ENCODE measurements around the gene ZFAND2B.
A peak's percentile ranks its signal among the peaks of the same experiment; 100 is the strongest.

The ZFAND2B gene, protein sequence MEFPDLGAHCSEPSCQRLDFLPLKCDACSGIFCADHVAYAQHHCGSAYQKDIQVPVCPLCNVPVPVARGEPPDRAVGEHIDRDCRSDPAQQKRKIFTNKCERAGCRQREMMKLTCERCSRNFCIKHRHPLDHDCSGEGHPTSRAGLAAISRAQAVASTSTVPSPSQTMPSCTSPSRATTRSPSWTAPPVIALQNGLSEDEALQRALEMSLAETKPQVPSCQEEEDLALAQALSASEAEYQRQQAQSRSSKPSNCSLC

DNA sequence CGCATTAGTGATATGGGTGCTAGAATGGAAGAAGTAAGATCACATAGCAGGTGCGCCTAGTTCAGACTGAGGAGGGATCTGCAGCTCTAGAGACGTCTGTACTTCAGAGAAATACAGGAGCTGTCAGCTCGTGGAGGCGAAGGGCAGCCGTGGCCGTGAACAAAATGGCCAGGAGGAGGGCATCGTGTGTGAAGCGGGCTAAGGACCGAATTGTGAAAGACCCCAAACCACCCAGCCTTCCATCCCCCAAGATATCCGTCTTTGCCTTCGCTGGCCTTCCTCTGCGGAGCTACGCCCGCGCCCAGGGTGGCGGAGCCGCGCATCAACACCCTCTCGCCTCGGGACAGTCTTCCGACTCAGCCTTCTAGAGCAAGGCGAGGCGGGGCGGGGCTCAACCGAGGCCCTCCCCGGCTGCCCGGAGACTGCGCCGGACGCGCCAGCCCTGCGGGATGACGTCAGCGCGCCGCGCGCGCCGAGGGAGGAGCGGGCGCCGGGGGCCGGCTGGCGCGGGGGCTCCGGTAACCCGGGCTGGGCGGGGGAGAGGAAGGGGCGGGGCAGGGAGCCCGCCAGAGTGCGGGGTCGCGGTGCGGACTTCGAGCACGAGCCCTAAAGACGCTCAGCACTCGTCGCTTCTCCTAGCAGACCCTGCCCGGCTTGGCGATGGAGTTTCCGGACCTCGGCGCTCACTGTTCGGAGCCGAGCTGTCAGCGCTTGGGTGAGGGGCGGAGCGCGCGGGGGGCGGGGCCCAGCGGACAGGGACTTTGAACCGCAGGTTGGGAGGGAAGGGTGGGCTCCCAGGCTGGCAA lies at the start of gene ZFAND2B:
Gene ZFAND2B (plus strand): TSS at position 455 of the 806 bp plus-strand sequence. CDS start 206 bp downstream, at position 661.
- peak; percentile 96 for DNase-seq
- in situ Hi-C loops (cut with HindIII; ENCODE audit: low pct_ligation_motif_present, low pct_unique_long_range_greater_than_20kb, low sequenced_read_pairs), result no loop called here

GRCh38 chr2:219157396-219157795 lies 49.2 kb upstream of the ZFAND2B start:
- in situ Hi-C loops (cut with HindIII; ENCODE audit: low pct_ligation_motif_present, low pct_unique_long_range_greater_than_20kb, low sequenced_read_pairs), result no loop called here

GRCh38 chr2:219158025-219158424 lies 48.6 kb upstream of the ZFAND2B start:
- in situ Hi-C loops (cut with HindIII; ENCODE audit: low pct_ligation_motif_present, low pct_unique_long_range_greater_than_20kb, low sequenced_read_pairs), result no loop called here

More at GRCh38 chr2:219157396-219157795, 49.2 kb upstream of the ZFAND2B start:
- DNase-seq, result no peak

DNA sequence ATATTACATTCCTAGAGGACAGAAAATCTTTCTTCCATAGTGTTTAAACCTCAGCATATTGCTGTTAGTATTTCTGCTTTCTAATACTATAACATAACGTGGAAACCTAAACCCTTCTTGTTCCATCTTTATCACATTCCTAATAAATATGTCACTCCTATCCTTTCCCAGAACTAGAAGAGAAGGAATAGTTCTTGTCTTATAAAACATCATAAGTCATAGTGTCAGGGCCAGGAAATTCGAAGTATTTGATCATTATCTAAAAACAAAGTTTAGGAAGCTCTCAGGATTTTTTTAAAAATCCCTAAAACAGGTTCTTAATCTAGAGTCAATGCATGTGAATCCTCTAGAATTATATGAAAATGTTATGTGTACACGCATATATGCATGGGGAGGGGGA lies 48.0 kb upstream of the ZFAND2B start:
- no peak for DNase-seq
- in situ Hi-C loops (cut with HindIII; ENCODE audit: low pct_ligation_motif_present, low pct_unique_long_range_greater_than_20kb, low sequenced_read_pairs), result no loop called here

More at GRCh38 chr2:219158025-219158424, 48.6 kb upstream of the ZFAND2B start:
- DNase-seq, result no peak

- in situ Hi-C loops (cut with HindIII; ENCODE audit: low pct_ligation_motif_present, low pct_unique_long_range_greater_than_20kb, low sequenced_read_pairs), result no loop called here
- DNase-seq, result peak; percentile 6
These were observed 46.8 kb upstream of the ZFAND2B start for GRCh38 chr2:219159771-219160185.

GRCh38 chr2:219160186-219161017 lies 46.2 kb upstream of the ZFAND2B start, which contains the start of gene NHEJ1:
TSS of gene NHEJ1 (minus strand) at chr2:219160815. CDS start at chr2:219158362, 2,453 bp downstream.
- DNase-seq, result peak; percentile 95
- in situ Hi-C loops (cut with HindIII; ENCODE audit: low pct_ligation_motif_present, low pct_unique_long_range_greater_than_20kb, low sequenced_read_pairs), result no loop called here

DNA sequence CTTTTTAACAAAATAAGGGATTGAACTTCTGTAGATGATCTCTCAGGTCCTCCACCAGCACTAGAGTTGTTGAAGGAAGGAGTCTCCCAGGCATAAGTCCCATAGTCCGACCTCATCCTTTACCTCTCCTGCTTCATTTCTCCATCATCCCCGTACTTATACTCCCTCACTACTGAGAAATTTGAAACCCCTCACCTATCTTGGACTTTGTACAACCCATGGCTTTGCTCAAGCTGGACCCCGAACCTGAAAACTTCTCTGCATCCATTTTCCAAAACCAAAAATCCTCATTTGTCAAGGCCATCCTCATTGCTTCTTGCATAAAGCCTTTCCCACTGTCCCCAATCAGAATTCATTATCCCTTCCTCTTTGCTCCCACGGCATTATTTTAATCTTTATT lies 45.5 kb upstream of the ZFAND2B start:
- in situ Hi-C loops (cut with HindIII; ENCODE audit: low pct_ligation_motif_present, low pct_unique_long_range_greater_than_20kb, low sequenced_read_pairs), result no loop called here
- DNase-seq, result no peak

DNA sequence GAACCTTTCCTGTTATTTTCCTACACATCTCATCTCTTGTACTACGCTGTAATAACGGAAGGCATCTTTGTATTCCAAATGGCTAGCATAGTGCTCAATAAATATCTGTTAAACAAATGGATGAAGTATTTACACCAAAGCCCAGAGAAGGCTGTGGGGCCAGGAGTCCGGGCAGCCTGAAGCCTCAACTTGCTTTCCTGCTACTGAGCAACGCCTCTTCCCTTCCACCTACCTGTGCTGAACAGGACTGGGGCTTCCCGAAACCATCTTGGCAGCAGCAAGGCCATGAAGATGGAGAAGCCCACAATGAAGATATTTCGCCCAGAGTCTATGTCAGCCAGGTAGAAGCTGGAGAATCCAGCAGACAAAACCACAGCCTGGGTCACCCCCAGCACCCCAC lies 43.4 kb upstream of the ZFAND2B start:
- in situ Hi-C loops (cut with HindIII; ENCODE audit: low pct_ligation_motif_present, low pct_unique_long_range_greater_than_20kb, low sequenced_read_pairs), result no loop called here
- no peak for DNase-seq

- no peak for DNase-seq
- in situ Hi-C loops (cut with HindIII; ENCODE audit: low pct_ligation_motif_present, low pct_unique_long_range_greater_than_20kb, low sequenced_read_pairs), result no loop called here
These were observed 41.3 kb upstream of the ZFAND2B start for GRCh38 chr2:219165058-219165911.

DNA sequence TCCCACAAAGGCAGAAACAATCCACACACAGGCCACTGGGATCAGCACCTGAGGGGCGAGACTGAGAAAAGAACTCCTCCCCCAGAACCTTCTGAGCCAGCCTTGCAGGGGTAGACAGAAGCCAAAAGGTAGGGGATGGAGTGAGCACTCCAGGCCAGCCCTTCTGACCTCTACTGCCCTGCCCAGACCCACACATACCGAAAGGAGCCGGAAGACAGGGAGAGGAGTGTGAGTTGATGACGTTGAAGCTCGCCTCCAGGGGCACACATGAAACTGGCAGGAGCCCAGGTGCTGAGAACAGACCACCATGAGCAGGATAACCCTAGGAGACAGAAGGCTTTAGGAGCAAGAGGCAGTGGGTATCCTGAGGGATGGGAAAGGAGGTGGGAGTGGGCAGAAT lies 38.6 kb upstream of the ZFAND2B start:
- in situ Hi-C loops (cut with HindIII; ENCODE audit: low pct_ligation_motif_present, low pct_unique_long_range_greater_than_20kb, low sequenced_read_pairs), result no loop called here
- DNase-seq, result no peak

- in situ Hi-C loops (cut with HindIII; ENCODE audit: low pct_ligation_motif_present, low pct_unique_long_range_greater_than_20kb, low sequenced_read_pairs), result no loop called here
These were observed 38.1 kb upstream of the ZFAND2B start for GRCh38 chr2:219168526-219168925.

GRCh38 chr2:219168932-219169331 lies 37.6 kb upstream of the ZFAND2B start:
- in situ Hi-C loops (cut with HindIII; ENCODE audit: low pct_ligation_motif_present, low pct_unique_long_range_greater_than_20kb, low sequenced_read_pairs), result no loop called here
- DNase-seq, result no peak

More at GRCh38 chr2:219168526-219168925, 38.1 kb upstream of the ZFAND2B start:
- DNase-seq, result no peak

DNA sequence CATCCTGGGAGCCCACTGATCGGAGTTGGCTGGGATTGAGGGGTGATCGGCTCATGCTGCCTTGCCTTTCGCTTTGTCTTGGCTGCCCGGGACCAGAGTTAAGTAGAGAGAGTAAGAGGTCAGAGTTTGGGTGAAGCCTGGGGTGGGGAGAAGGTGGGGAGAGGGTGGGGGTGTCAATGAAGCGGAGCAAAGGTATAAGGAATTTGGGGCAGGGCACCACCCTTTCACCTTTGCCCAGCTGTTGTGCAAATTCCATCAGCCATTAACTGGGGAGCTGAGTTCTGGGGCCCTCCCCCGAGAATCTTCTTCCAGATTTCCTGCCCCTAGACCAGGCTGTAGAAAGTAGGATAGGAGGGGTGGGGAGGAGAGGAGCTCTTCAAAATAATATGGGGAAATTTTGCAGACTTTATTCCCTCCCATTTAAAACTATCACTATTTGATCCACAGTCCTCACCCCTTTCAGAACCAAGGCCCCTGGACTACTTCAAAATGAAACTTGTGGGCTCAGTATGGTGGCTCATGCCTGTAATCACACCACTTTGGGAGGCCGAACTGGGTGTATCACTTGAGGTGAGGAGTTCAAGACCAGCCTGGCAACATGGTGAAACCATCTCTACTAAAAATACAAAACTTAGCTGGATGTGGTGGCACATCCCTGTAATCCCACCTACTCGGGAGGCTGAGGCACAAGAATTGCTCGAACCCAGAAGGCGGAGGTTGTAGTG lies 36.5 kb upstream of the ZFAND2B start, which contains the start of gene SLC23A3:
Gene SLC23A3 (minus strand): TSS at position 100 of the 725 bp plus-strand sequence. CDS start 45 bp downstream, at position 55.
- DNase-seq, result no peak
- in situ Hi-C loops (cut with HindIII; ENCODE audit: low pct_ligation_motif_present, low pct_unique_long_range_greater_than_20kb, low sequenced_read_pairs), result no loop called here

DNA sequence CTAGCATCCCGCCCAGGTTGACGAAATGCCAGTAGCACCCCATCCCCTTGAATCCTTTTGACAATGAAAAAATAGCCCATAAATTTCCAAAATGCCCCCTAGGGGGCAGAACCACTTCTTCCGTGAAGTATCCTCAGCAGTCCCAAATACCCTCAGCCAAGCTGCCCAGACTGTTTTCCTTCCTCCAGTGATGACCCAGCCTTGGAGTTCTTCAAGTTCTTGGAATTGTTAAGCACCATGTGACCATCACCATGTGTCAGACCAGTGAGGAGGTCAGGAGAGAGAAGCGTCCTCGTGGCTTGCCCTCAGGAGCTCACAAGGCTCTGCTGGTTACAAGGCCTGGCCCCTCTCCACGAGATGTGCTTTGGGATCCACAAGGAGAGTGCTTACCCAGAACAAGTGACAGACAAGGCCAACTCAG lies 35.3 kb upstream of the ZFAND2B start:
- in situ Hi-C loops (cut with HindIII; ENCODE audit: low pct_ligation_motif_present, low pct_unique_long_range_greater_than_20kb, low sequenced_read_pairs), result no loop called here
- peak; percentile 72 for DNase-seq

DNA sequence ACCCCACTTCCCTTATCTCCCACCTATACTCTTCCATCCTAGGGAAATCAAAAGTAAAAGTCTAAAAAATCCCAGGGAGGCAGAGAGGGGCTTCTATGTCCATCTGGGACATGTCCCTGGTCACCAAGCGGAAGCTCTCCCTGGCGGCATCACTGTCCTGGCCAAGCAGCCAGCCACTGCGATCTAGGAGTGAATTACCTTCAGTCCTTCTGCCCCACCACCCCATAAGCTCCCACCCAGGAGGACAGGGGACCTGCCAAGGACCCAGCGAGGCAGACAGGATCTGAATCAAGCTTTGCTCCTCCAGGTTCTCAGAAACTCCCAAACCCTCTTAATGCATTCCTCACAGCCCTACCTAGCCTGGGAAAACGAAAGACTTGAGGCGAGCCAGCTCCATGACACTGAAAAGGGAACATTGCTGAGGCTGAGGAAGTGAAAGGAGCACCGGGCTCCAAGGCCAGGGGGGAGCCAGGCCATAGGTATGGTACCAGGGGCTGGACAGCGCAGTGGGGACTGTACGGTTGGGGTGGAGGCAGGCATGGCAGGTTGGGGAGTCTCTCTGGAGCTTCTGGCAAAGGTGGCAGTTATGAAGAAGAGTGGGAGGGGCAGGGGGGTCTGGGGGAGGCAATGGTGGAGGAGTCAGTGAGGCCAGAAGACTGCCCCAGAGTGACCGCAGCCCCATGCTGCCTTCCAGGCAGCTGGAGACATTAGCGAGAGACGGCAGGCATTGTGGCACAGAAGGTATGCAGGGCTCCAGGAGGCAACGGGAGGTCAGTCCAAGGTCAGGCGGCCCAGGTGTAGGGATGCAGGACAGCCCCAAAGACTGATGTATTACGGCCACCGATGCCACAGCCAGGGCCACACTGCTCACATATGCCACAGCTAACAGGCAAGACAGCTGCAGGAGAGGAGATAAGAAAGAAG lies 34.1 kb upstream of the ZFAND2B start:
- DNase-seq, result no peak
- in situ Hi-C loops (cut with HindIII; ENCODE audit: low pct_ligation_motif_present, low pct_unique_long_range_greater_than_20kb, low sequenced_read_pairs), result no loop called here

DNA sequence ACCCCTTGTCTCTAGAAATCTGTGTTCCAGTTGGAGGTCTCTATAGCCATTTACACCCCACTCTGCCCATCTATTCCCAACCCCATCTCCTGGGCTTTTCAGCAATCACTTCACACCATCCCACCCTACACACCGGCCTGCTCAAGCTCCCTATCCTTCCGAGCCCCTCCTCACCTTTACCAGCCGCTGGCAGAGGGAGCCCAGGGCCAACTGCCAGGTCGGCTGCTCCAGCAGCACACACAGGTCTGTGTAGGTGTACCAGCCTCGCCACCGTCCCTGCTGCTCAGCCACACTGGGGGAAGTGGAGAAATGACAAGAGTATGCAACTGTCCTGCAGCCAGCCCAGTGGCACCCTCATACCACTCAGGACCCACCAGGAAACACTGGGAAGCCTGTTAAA lies 33.4 kb upstream of the ZFAND2B start:
- DNase-seq, result no peak
- in situ Hi-C loops (cut with HindIII; ENCODE audit: low pct_ligation_motif_present, low pct_unique_long_range_greater_than_20kb, low sequenced_read_pairs), result no loop called here
